HG02642 (cell line): ENCODE results near the gene CCDC3.

Source experiments
- ATAC-seq: cut with Tn5 transposase; IDR thresholded peaks from one replicate; pipeline ENCODE4 v1.9.1; 2021; ENCODE audit warnings: mild to moderate bottlenecking; ENCODE audit not compliant: unreplicated experiment, poor library complexity

The CCDC3 gene

DNA sequence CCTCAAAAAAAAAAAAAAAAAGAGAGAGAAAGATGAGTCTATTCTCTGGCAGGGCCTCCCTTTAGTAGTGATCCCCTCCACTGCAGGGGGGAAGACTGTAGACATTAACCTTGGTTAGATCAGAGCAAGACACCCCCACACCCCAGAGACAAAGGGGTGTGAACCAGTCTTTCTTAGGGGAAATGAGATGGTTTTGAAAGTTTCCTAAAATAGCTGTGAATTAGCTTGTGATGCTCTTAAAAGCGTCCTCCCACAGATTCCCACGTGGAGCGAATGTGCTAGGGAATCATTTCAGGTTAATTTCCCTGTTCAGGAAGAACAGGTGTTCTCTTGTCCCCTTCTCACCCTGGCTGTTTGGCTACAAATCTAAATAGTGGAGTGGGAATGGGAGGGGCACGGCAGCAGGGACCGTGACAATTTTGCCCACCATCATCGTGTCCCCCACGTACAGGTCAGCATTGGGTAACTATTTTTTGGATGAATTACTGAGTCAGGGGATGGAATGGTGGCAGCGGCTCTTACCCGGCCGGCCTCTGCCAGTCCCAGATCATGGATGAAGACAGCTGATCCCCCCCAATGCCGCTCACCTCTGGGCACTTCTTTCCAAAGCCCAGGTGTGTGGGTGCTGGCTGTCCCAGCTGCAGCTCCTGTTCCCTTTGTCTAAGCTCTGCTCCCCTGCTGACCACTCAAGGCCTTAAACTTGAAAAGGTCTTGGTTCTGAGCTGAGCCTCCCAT lies 152.9 kb downstream of the CCDC3 start:
- no peak for ATAC-seq

GRCh38 chr10:12847361-12847975 lies 154.0 kb downstream of the CCDC3 start:
- ATAC-seq, result no peak

DNA sequence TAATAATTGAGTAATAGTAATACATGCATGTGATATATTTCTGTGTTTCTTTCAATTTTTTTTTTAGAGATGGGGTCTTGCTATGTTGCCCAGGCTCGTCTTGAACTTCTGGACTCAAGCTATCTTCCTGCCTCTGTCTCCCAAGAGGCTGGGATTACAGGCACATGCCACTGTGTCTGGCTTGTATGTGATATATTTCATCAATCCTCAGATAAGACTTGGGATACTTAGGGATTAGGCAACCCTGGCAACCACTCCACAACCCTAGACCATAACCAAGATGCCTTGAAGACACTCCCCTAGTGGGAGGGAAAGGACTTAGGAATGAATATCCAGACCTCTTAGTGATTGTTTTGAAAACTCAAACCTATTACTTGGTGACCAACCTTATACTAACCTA lies 154.8 kb downstream of the CCDC3 start:
- ATAC-seq, result no peak
